ENCODE measurements around the gene LMCD1.
A peak's percentile ranks its signal among the peaks of the same experiment; 100 is the strongest.

LMCD1 gene, protein sequence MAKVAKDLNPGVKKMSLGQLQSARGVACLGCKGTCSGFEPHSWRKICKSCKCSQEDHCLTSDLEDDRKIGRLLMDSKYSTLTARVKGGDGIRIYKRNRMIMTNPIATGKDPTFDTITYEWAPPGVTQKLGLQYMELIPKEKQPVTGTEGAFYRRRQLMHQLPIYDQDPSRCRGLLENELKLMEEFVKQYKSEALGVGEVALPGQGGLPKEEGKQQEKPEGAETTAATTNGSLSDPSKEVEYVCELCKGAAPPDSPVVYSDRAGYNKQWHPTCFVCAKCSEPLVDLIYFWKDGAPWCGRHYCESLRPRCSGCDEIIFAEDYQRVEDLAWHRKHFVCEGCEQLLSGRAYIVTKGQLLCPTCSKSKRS

DNA sequence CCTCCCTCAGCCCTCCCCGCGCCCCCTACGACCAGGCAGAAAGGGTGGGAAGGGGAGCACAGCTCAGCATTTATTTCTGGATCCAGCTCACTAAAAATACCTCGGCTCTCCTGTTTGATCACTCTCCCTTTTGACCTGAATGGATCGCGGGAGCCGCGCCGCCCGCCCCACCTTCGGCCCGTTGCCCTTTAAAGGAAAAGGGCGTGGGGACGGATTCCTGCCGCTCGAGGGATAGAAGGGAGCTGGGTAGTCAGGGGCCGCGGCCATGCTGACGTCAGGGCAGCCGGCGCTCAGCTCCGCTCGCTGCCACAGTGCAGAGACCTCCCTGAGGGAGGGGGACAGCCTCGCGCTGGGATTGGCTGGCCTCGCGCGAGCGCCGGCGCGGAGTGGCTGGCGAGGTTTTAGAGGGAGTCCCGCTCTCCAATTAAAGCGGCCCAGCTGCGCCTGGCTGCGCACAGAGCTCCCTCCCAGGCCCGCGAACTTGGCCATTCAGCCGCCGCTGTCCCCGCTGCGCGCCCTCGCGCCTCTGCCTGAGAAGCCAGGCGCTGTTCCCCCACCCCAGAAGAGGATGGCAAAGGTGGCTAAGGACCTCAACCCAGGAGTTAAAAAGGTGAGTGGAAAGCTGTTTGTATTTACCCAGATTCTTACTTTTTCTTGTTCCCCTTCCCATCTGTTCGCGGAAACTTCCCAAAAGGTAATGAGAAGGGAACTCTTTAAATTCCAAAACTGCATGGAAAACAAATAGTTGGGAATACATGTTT lies at the start of gene LMCD1:
LMCD1 (plus strand) TSS at position 453 of the 761 bp plus-strand sequence; CDS start at position 569, 116 bp downstream.
- peak; percentile 96 for DNase-seq

DNA sequence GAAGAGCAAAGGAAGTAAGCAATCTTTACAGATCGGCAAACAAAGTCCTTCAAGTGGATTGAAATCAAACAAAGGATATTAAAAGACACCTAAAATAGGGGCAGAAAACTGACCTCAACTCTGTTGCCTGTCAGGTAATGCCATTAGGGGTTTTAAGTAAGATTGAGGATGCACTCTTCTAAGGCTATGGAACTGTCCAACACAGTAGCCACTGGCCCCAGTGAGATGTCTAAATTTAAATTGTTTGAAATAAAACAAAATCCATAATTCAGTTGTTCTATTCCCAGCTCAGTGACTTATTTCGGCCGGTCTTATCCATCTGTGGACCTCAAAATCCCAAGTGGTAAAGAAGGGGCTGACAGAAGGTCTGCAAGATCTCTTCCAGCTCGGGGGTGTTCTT lies 49.5 kb upstream of the LMCD1 start:
- DNase-seq: no peak

DNA sequence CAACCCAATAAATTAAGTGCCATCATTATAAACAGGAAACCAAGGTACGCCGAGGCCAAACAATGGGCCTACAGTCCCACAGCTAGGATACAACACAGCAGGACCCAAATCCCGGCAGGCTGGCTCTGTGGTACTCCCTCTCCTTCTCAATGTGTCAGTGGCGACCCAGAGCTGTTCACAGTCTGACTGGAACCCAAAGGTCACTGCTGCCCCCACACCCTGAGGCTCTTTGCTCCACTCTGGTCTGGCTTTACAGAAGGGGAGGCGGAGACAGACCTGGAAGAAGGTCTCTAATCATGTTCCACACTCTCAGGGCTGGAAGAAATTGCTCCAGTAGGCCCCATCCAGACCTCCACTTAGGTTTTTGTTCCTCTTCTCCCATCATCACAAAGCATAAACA lies 48.5 kb upstream of the LMCD1 start:
- DNase-seq: no peak

DNA sequence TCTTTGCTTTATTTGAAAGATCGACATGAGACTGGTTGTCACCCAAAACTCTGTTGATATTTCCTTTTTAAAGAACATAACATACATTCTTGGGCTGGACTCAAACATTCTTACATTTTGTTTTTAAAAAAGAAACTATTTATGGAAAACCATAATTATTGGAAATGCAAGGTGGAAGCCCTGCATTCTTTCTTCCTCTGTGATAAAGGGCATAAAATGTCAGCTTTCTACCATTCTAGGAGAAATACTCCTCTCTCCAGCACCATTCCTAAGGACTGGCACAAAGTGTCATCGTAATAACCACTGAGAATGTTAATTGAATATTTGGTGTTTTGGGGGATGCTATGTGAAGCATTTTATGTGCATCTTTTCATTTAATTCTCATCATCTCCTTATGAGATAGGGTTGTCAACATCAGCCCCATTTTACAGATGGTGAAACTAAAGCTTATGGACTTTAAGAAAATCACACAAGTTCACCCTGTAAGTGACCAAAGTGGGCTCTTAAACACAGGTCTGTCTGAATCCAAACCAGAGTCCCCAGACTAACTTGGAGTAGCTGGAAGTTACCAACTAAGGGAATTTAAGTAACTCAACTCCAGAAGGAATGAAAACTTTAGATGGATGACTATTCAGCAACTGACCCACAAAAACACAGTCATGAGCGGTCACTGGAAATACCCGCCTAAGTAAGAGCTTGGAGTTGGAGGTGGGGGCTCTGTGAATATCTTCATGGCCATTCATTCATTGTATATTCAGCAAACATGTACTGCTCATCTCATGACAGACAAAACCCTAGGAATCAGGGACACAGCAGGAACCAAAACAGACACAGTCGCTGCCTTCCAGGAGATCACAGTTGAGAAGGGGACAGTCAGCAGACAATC lies 45.9 kb upstream of the LMCD1 start:
- no peak for DNase-seq

DNA sequence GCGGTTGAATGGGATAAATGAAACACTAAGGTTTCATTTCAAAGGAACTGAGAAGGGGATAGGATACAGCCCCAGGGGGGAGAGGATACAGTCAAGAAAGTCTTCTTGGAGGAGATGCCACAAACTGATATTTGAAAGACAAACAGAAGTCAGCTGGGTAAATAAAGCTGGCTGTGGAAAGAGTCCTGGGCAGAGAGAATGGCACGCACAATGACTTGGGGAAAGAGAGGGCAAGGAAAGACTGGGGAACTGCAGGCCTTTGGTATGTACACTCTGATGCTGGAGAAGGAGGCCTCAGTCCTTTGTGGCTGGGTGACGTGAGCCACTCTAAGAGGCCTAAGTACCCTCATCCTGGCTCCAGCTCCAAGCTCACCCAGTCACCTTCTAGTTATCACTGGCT lies 45.2 kb upstream of the LMCD1 start:
- DNase-seq: no peak

DNA sequence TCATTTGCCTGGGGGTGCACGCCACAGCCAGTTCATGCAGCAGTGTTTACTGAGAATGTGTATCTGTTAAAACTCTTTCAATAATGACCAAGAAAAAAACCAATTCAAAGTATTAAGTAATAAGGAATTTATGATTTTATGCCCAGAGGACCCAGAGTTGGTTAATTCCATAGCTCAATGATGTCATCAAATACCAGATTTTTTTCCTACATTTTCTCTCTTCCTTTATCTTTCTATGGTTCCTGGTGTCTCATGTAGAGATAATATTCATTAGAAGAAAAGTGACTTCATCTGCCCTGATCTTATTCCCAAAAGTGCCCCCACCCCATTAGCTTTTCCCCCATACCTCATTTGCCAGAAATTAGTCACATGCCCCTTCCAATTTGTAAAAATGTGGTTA lies 44.6 kb upstream of the LMCD1 start:
- DNase-seq: no peak

DNA sequence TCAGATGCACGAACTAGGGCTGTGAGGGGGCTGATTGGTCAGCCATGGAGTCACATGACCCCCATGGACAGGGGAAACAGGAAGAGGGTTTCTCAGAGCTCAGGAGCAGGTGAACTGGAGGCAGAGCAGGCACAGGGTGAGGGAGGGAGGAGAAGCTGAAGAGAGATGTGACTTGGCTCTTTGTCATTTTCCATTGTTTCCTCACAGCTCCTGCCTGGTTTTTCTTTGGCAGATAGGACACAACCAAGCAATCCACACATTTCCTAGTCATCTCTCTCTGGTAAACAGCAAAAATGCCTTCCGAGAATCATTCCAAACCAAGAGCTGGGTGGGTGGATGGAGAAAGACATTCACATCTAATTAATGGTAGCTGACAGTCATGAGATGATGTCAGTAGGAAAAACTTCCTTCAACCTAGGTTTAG lies 43.4 kb upstream of the LMCD1 start:
- DNase-seq: no peak

DNA sequence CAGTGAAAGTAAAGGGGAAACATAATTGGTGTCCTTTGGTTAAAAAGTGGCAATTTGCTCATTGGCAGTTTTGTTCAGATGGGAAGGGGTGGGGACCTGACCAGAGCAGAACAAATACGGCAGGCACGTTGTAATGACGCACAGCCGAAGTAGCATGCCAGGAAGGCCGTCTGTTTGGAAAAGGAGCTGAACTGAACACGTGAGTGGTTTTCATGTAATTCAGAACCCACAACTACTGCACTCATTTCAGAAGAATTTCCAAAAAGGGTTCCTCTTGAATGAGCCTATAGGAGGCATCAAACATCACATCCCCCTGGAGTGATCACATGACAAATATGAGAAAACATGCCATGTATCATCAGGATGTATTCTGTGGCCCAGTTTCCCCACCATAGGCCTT lies 42.9 kb upstream of the LMCD1 start:
- no peak for DNase-seq

DNA sequence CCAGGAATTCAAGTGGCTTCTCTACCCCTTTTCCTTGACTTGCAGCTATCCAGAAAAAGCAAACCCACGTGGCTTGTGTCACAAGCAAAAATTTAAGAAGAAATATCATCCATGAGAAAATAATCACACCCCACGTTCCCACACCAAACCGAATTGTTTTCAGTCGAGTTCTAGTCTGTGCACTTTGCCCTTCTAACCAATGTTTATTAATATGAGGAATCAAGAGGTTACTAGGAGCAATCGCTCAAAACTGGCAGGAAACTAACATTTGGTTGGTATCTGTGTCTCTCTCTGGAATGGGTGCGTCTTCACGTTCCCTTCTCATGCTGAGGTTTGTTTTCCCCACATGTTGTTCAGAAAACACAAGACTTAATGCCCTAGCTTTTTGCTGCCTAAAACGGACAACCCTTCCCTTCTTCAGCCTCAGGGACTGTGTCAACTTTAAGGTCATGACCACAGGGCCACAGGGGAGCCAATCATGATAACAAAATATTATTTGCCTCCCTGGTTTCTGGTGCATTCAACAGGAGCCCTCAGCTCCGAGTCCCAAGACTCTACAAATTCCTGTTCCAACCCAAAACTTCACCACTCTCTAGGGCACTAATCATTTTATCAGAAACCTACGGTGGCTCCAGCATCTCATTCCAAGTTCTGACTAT lies 41.4 kb upstream of the LMCD1 start:
- DNase-seq: no peak

DNA sequence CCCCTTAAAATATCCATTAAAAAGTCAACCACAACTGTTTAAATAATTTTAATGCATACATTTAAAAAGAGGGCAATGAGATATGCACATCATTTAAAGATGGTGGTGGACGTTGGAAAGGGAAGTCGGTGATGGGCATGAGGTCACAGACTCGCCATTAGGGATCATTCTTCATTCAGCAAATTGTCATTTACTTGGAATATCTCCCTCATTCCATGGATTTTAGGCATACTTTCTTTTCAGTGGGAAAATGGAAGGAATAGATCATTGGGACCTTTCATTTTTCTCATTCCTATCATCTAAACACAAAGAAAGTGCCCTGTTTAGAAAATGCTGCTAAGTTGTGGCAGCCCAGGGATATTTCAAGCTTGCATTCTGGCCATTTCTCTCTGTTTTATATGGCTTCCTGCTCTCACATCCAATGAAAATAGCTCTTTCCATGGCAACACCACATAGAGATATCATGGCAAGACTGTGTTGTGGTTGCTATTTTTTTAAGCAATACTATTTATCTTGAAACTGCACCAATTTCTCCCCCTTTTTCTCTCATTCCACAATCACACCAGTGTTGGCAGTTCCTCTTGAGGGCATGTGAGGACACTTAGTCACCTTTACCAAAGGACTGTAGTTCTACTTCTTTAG lies 40.7 kb upstream of the LMCD1 start:
- DNase-seq: no peak

DNA sequence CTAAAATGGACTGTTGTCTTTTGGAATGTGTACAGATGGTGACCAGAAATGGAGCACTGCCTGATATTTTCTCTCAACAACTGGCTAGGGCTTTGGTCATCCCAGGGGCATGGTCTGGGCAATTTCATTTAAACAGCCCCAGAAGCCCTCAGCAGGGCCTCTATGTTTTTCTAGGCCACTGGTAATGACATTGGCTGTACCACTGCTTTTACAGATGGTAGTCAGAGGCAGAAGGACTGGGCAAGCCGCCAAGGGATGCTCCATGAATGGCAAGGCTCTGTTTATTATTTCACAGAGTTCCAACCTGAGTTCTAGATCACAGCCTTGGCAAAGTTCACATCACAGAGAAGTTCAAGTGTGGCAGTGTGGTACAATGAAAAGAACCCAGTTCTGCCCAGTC lies 37.0 kb upstream of the LMCD1 start:
- no peak for DNase-seq

DNA sequence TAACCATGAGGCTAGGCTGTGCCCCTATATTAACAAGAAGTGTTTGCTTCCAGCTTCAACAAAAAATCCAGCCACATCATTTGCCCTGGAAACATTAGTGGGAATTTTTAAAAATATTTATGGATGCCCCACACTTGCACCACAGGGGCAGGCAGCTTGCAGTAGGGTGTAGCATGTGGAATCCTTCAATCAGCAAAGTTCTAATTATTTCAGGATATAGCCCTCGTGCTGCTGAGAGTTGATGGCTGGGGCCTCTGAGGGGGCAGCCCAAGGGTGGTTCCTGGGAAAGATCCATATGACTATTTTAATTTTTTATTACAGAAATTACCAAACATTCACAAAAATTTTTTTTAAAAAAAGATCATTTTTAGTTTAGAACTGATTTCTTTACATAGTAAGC lies 35.1 kb upstream of the LMCD1 start:
- no peak for DNase-seq

DNA sequence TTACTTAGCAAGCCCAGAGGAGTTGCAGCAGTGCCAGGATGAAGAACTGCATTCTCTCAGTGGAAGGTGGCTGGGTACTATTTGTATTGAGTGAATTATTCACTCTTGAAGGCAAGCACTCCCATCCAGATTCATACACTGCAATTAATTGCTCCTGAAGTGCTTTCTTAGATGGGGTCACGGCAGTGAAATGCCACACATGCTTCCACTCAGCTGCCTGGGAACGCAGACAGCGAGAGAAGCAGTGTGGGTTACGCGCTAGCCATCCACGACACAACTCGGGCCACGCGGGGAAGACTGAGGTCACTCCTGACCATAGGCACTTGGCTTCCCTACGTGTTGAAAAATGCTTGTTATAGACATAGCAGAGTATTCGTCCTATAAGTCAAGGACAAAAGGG lies 30.8 kb upstream of the LMCD1 start:
- DNase-seq: peak; percentile 50

DNA sequence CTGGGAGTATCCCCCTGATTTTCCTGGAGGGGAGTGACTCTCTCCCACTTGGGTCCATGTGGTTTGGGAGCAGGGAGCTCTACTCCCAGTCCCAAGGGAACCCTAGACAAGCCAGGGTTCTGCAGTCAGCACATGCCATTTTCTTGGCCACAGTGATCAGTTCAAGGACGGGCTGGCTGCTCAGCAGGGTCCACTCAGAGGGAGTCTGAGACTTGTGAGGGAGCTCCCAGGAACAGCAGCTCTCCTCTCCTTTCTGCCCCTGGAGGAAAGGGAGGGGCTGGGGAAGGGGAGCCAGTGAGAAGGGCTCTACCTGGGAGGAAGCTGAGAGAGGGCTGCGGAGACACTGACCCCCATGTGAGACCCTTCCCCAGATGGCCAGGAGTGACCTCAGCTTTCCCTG lies 29.1 kb upstream of the LMCD1 start:
- DNase-seq: no peak

DNA sequence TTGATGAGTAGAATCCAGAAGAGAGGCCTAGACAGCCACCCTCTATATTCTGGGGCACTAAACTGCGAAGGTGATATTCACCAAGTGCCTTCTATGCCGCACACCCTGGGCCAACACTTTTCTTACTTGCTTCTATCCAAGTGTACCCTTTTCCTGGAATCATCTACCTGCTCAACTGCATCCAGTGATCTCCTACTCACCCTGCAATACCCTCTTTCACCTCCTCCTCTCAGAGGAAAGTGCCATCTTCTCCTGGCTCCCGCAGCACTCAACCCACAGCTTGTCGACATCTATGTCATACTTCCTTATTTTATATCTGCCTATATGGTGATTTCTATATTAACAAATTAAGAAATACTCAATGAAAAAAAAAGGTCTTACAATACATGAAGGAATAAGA lies 28.6 kb upstream of the LMCD1 start:
- no peak for DNase-seq

DNA sequence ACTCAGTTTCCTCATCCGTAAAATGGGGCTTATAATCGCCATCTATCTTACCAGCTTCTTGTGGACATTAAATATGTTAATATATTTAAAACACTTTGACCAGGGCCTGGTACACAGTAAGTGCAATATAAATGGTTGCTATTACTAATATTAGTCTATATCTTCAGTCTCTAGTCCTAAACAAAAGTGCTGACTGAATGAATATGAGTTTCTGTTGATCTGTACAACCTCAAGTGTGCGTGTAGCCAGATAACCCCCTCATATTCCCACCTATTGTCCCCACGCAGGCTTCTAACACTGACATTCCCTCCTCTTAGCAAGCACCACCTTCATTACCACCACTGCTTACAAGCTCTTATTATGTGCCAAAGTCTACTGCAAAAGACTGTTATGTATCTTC lies 27.6 kb upstream of the LMCD1 start:
- no peak for DNase-seq

DNA sequence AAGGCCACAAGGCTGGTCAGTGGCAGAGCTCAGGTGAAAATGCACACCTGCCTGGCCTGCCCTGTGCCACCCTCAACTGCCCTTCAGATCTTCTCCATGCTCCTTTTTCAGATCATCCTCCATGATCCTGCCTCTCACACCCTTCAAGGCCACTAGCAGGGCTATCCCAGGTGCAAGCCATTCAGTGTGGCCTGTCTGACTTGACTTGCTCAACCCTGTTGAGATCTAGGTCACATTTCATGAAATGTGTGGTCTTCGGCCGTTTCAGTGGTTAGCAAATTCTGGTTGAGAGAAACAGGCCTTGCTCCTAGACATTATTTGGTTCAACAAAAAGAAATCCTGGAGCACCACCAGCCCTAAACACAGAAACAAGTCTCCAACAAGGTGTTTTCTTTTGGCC lies 26.6 kb upstream of the LMCD1 start:
- no peak for DNase-seq

DNA sequence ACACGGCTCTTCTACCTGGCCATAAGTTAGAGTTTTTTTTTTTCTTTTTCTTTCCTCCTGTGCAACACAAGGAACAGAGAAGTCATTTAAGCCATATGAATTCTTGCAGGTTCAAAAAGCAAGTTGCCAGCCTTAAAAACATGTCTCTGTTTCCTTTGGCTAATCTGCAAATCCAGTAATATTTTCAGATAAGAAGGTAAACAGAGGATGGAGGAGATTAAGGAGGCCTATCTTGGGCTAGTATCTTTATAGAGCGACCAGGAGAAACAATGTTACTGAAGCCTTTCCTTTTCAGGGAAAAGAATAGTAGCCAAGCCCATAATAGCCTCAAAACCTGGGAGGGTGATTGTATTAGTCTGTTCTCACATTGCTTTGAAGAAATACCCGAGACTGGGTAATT lies 20.9 kb upstream of the LMCD1 start:
- no peak for DNase-seq

DNA sequence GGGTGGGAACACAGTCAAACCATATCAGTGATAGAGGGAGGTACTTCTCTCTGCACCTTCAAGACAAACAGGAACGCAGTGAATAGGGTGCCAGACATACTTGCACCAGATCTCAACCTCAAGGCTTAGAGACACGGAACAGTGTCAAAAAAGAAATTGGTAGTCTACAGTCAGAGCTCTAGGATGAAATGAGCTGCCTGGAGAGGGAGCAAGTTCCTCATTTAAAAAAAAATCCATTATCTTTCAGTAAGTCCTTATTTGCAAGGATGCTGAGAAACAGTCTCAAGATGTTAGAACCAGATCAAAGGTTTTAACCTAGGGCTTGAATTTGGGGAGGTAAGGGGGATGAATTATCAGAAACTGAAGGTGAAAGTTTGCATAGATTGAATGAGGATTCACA lies 20.2 kb upstream of the LMCD1 start:
- no peak for DNase-seq

DNA sequence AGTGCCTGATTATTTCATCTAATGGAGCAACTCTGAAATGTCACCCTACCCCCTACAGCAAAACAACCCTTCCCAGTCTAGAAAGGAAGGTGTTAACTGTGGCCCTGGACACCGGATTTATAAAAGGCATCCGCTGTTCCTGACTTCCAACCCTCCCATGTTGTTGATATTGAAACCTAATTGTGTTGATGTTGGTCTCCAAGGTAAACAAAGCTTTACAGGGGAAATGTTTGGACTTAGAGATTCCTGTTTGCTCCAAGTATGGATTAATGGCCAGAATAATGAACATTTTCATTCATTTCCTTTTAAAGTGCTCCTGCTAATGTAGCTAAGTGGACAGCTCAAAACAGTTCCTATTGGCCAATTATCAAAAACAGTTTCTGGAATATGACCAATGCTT lies 19.4 kb upstream of the LMCD1 start:
- no peak for DNase-seq

DNA sequence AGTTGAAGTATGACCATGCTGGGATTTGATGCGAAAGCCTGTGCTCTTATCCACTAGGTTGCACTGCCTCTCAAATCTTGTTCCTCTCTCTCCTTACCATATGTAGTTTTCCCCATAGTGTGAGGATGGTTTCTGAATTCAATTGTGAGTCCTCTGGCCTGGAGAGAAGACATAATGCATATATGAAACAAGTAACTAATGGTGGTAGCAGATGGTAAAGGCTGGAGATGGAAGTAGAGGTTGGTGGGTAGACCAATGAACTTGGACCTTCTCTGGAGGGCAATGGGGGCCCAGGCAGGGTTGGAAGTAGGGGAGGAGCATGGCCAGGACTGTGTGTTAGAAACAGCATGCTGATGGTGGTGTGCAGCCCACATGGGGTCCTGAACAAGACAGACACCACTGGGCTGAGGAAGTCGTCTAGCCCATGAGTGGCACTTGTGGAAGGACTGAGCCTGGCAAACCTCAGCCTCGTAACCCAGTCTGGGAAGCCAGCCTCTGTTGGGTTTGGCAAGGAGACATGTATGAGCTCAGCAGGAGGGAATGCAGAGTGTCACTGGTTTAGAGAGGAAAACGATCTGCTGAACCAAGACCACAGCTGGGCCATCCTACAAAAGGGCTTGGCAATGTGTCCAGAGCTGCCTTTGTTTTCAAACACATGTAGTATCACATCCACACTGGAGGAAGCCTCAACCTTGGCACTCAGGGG lies 18.5 kb upstream of the LMCD1 start:
- peak; percentile 65 for DNase-seq
